Astrocyte (in vitro differentiated cells and primary cell): ENCODE data around the gene DPH1.

ENCODE experiments used
- EZH2 ChIP-seq: IDR thresholded peaks from 2 replicates; pipeline ENCODE4 v1.6.1; 2012; ENCODE audit warnings: mild to moderate bottlenecking, low read length, inconsistent platforms; ENCODE audit not compliant: insufficient read depth
- TF ChIP-seq, protein P1 (sequence below): IDR thresholded peaks from 2 replicates; pipeline ENCODE4 v1.5.1; 2011; ENCODE audit warnings: low read depth, mild to moderate bottlenecking, inconsistent platforms, low read length, moderate library complexity; ENCODE audit not compliant: insufficient read depth

DNA sequence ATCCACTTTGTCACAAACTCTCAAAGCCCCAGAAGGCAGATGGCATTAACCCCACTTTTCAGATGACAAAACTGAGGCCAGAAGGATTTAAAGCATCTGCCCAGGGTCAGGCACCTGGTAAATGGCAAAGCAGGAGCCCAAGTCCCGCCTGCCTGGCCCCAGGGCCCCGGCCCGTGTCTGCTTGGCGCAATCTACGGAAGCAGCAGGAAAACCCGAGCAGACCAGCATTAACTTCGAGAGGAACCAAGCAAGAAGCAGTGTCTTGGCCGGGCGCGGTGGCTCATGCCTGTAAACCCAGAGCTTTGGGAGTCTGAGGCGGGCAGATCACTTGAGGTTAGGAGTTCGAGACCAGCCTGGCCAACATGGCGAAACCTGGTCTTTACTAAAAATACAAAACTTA lies 26.4 kb upstream of the DPH1 start:
- TF ChIP-seq, protein P1, sequence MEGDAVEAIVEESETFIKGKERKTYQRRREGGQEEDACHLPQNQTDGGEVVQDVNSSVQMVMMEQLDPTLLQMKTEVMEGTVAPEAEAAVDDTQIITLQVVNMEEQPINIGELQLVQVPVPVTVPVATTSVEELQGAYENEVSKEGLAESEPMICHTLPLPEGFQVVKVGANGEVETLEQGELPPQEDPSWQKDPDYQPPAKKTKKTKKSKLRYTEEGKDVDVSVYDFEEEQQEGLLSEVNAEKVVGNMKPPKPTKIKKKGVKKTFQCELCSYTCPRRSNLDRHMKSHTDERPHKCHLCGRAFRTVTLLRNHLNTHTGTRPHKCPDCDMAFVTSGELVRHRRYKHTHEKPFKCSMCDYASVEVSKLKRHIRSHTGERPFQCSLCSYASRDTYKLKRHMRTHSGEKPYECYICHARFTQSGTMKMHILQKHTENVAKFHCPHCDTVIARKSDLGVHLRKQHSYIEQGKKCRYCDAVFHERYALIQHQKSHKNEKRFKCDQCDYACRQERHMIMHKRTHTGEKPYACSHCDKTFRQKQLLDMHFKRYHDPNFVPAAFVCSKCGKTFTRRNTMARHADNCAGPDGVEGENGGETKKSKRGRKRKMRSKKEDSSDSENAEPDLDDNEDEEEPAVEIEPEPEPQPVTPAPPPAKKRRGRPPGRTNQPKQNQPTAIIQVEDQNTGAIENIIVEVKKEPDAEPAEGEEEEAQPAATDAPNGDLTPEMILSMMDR: no peak
- no peak for TF ChIP-seq EZH2
